Measurements from ENCODE around the gene SH3BP5.

SH3BP5 gene

GRCh38 chr3:15221574-15222217 lies 110.7 kb downstream of the SH3BP5 start:
- no peak for DNase-seq
- Histone ChIP-seq H3K4me3 (ENCODE audit: insufficient read depth, low read depth, low read length, poor library complexity, severe bottlenecking) (no peak overlapping the region), H3K4me1 (ENCODE audit: control insufficient read depth, insufficient read depth, low read length, poor library complexity, severe bottlenecking) (no peaks in the 10 kb centered on the region), H3K27ac (ENCODE audit: insufficient read depth, low read length, poor library complexity, severe bottlenecking) (no peak overlapping the region), H3K27me3 (replicated peaks; ENCODE audit: control insufficient read depth, insufficient read depth, low read length, poor library complexity, severe bottlenecking) (no peaks in the 10 kb centered on the region), H3K36me3 (ENCODE audit: control insufficient read depth, insufficient read depth, low read length) (peaks cover 70% of the 10 kb centered on the region), H3K9me3 (ENCODE audit: control insufficient read depth, low read length) (no peaks in the 10 kb centered on the region)

- H3K36me3 ChIP-seq (ENCODE audit: control insufficient read depth, insufficient read depth, low read length), result peaks cover 73% of the 10 kb centered on the region
- H3K27me3 ChIP-seq (replicated peaks; ENCODE audit: control insufficient read depth, insufficient read depth, low read length, poor library complexity, severe bottlenecking), result no peaks in the 10 kb centered on the region
- no peaks in the 10 kb centered on the region for H3K4me1 ChIP-seq (ENCODE audit: control insufficient read depth, insufficient read depth, low read length, poor library complexity, severe bottlenecking)
- no peaks in the 10 kb centered on the region for H3K9me3 ChIP-seq (ENCODE audit: control insufficient read depth, low read length)
- H3K4me3 ChIP-seq (ENCODE audit: insufficient read depth, low read depth, low read length, poor library complexity, severe bottlenecking), result no peak overlapping the region
- no peak for DNase-seq
- H3K27ac ChIP-seq (ENCODE audit: insufficient read depth, low read length, poor library complexity, severe bottlenecking), result no peak overlapping the region
Measured at GRCh38 chr3:15220661-15221060, 111.7 kb downstream of the SH3BP5 start.

GRCh38 chr3:15220056-15220455 lies 112.3 kb downstream of the SH3BP5 start:
- Histone ChIP-seq H3K4me1 (ENCODE audit: control insufficient read depth, insufficient read depth, low read length, poor library complexity, severe bottlenecking) (no peaks in the 10 kb centered on the region), H3K4me3 (ENCODE audit: insufficient read depth, low read depth, low read length, poor library complexity, severe bottlenecking) (no peak overlapping the region), H3K27me3 (replicated peaks; ENCODE audit: control insufficient read depth, insufficient read depth, low read length, poor library complexity, severe bottlenecking) (no peaks in the 10 kb centered on the region), H3K36me3 (ENCODE audit: control insufficient read depth, insufficient read depth, low read length) (peaks cover 73% of the 10 kb centered on the region), H3K9me3 (ENCODE audit: control insufficient read depth, low read length) (no peaks in the 10 kb centered on the region), H3K27ac (ENCODE audit: insufficient read depth, low read length, poor library complexity, severe bottlenecking) (no peak overlapping the region)
- DNase-seq, result no peak

GRCh38 chr3:15218689-15219088 lies 113.7 kb downstream of the SH3BP5 start:
- Histone ChIP-seq H3K27me3 (replicated peaks; ENCODE audit: control insufficient read depth, insufficient read depth, low read length, poor library complexity, severe bottlenecking) (no peaks in the 10 kb centered on the region), H3K4me1 (ENCODE audit: control insufficient read depth, insufficient read depth, low read length, poor library complexity, severe bottlenecking) (no peaks in the 10 kb centered on the region), H3K36me3 (ENCODE audit: control insufficient read depth, insufficient read depth, low read length) (peaks cover 69% of the 10 kb centered on the region), H3K4me3 (ENCODE audit: insufficient read depth, low read depth, low read length, poor library complexity, severe bottlenecking) (no peak overlapping the region), H3K27ac (ENCODE audit: insufficient read depth, low read length, poor library complexity, severe bottlenecking) (no peak overlapping the region), H3K9me3 (ENCODE audit: control insufficient read depth, low read length) (no peaks in the 10 kb centered on the region)
- DNase-seq, result no peak

- no peaks in the 10 kb centered on the region for H3K27me3 ChIP-seq (replicated peaks; ENCODE audit: control insufficient read depth, insufficient read depth, low read length, poor library complexity, severe bottlenecking)
- no peak overlapping the region for H3K27ac ChIP-seq (ENCODE audit: insufficient read depth, low read length, poor library complexity, severe bottlenecking)
- H3K9me3 ChIP-seq (ENCODE audit: control insufficient read depth, low read length), result no peaks in the 10 kb centered on the region
- no peaks in the 10 kb centered on the region for H3K4me1 ChIP-seq (ENCODE audit: control insufficient read depth, insufficient read depth, low read length, poor library complexity, severe bottlenecking)
- no peak overlapping the region for H3K4me3 ChIP-seq (ENCODE audit: insufficient read depth, low read depth, low read length, poor library complexity, severe bottlenecking)
- DNase-seq, result no peak
- peaks cover 66% of the 10 kb centered on the region for H3K36me3 ChIP-seq (ENCODE audit: control insufficient read depth, insufficient read depth, low read length)
Measured at GRCh38 chr3:15217841-15218267, 114.5 kb downstream of the SH3BP5 start.

GRCh38 chr3:15217011-15217671 lies 115.2 kb downstream of the SH3BP5 start:
- H3K27me3 ChIP-seq (replicated peaks; ENCODE audit: control insufficient read depth, insufficient read depth, low read length, poor library complexity, severe bottlenecking), result no peaks in the 10 kb centered on the region
- peaks cover 67% of the 10 kb centered on the region for H3K36me3 ChIP-seq (ENCODE audit: control insufficient read depth, insufficient read depth, low read length)
- no peak overlapping the region for H3K4me3 ChIP-seq (ENCODE audit: insufficient read depth, low read depth, low read length, poor library complexity, severe bottlenecking)
- no peaks in the 10 kb centered on the region for H3K4me1 ChIP-seq (ENCODE audit: control insufficient read depth, insufficient read depth, low read length, poor library complexity, severe bottlenecking)
- H3K27ac ChIP-seq (ENCODE audit: insufficient read depth, low read length, poor library complexity, severe bottlenecking), result no peak overlapping the region
- H3K9me3 ChIP-seq (ENCODE audit: control insufficient read depth, low read length), result no peaks in the 10 kb centered on the region
- no peak for DNase-seq

GRCh38 chr3:15216501-15216900 lies 115.9 kb downstream of the SH3BP5 start:
- Histone ChIP-seq H3K27me3 (replicated peaks; ENCODE audit: control insufficient read depth, insufficient read depth, low read length, poor library complexity, severe bottlenecking) (no peaks in the 10 kb centered on the region), H3K4me3 (ENCODE audit: insufficient read depth, low read depth, low read length, poor library complexity, severe bottlenecking) (no peak overlapping the region), H3K36me3 (ENCODE audit: control insufficient read depth, insufficient read depth, low read length) (peaks cover 62% of the 10 kb centered on the region), H3K9me3 (ENCODE audit: control insufficient read depth, low read length) (no peaks in the 10 kb centered on the region), H3K27ac (ENCODE audit: insufficient read depth, low read length, poor library complexity, severe bottlenecking) (no peak overlapping the region), H3K4me1 (ENCODE audit: control insufficient read depth, insufficient read depth, low read length, poor library complexity, severe bottlenecking) (no peaks in the 10 kb centered on the region)
- no peak for DNase-seq

GRCh38 chr3:15215996-15216395 lies 116.4 kb downstream of the SH3BP5 start:
- Histone ChIP-seq H3K4me3 (ENCODE audit: insufficient read depth, low read depth, low read length, poor library complexity, severe bottlenecking) (no peak overlapping the region), H3K27me3 (replicated peaks; ENCODE audit: control insufficient read depth, insufficient read depth, low read length, poor library complexity, severe bottlenecking) (no peaks in the 10 kb centered on the region), H3K9me3 (ENCODE audit: control insufficient read depth, low read length) (no peaks in the 10 kb centered on the region), H3K27ac (ENCODE audit: insufficient read depth, low read length, poor library complexity, severe bottlenecking) (no peak overlapping the region), H3K36me3 (ENCODE audit: control insufficient read depth, insufficient read depth, low read length) (peaks cover 59% of the 10 kb centered on the region), H3K4me1 (ENCODE audit: control insufficient read depth, insufficient read depth, low read length, poor library complexity, severe bottlenecking) (no peaks in the 10 kb centered on the region)
- no peak for DNase-seq

- Histone ChIP-seq H3K27ac (ENCODE audit: insufficient read depth, low read length, poor library complexity, severe bottlenecking) (no peak overlapping the region), H3K36me3 (ENCODE audit: control insufficient read depth, insufficient read depth, low read length) (peaks cover 49% of the 10 kb centered on the region)
- no peak for DNase-seq
Measured at GRCh38 chr3:15214758-15215157, 117.6 kb downstream of the SH3BP5 start.

GRCh38 chr3:15211937-15212336 lies 120.4 kb downstream of the SH3BP5 start:
- no peak overlapping the region for H3K4me3 ChIP-seq (ENCODE audit: insufficient read depth, low read depth, low read length, poor library complexity, severe bottlenecking)

More at GRCh38 chr3:15214758-15215157, 117.6 kb downstream of the SH3BP5 start:
- Histone ChIP-seq H3K9me3 (ENCODE audit: control insufficient read depth, low read length) (no peaks in the 10 kb centered on the region), H3K27me3 (replicated peaks; ENCODE audit: control insufficient read depth, insufficient read depth, low read length, poor library complexity, severe bottlenecking) (no peaks in the 10 kb centered on the region), H3K4me3 (ENCODE audit: insufficient read depth, low read depth, low read length, poor library complexity, severe bottlenecking) (no peak overlapping the region), H3K4me1 (ENCODE audit: control insufficient read depth, insufficient read depth, low read length, poor library complexity, severe bottlenecking) (no peaks in the 10 kb centered on the region)

More at GRCh38 chr3:15211937-15212336, 120.4 kb downstream of the SH3BP5 start:
- Histone ChIP-seq H3K4me1 (ENCODE audit: control insufficient read depth, insufficient read depth, low read length, poor library complexity, severe bottlenecking) (peaks cover 9% of the 10 kb centered on the region), H3K27ac (ENCODE audit: insufficient read depth, low read length, poor library complexity, severe bottlenecking) (no peak overlapping the region), H3K9me3 (ENCODE audit: control insufficient read depth, low read length) (no peaks in the 10 kb centered on the region), H3K27me3 (replicated peaks; ENCODE audit: control insufficient read depth, insufficient read depth, low read length, poor library complexity, severe bottlenecking) (no peaks in the 10 kb centered on the region), H3K36me3 (ENCODE audit: control insufficient read depth, insufficient read depth, low read length) (peaks cover 27% of the 10 kb centered on the region)
- no peak for DNase-seq

Measured in effector memory CD4-positive, alpha-beta T cell (primary cell).